ENCODE measurements around the gene ORC2. TPM values are rescaled to one million over a fixed set of nuclear protein-coding genes. Genes with fewer than 3 reads are reported as not detected.

ORC2 gene
- total RNA-seq, 4 donors from 2014 or later = 25.2 to 40.3 (median 34.0) TPM

GRCh38 chr2:200962811-200963123 is 693 bp downstream of the ORC2 start:
- Histone ChIP-seq H3K4me1 (peaks cover 20 to 37% of the 10 kb centered on the region in 2 donors), H3K4me3 (replicated peaks in 1 of 3) (peak overlapping the region; percentile 63 to 90 (median 78)), H3K27ac (peak overlapping the region in 2 of 3 donors; percentile 78 to 82), H3K27me3 (no peaks in the 10 kb centered on the region), H3K36me3 (no peaks in the 10 kb centered on the region), H3K9me3 (no peaks in the 10 kb centered on the region)
- intact Hi-C loops (cut with DNase I) = loop anchor here (5.0 to 10.0 kb wide), 2 partner anchors 48 to 105 kb away; no protein-coding TSS in a partner anchor
- no peak for DNase-seq
- TF ChIP-seq POLR2A (IDR thresholded peaks at IDR 0.05) = no peak
- TF ChIP-seq, protein P1, sequence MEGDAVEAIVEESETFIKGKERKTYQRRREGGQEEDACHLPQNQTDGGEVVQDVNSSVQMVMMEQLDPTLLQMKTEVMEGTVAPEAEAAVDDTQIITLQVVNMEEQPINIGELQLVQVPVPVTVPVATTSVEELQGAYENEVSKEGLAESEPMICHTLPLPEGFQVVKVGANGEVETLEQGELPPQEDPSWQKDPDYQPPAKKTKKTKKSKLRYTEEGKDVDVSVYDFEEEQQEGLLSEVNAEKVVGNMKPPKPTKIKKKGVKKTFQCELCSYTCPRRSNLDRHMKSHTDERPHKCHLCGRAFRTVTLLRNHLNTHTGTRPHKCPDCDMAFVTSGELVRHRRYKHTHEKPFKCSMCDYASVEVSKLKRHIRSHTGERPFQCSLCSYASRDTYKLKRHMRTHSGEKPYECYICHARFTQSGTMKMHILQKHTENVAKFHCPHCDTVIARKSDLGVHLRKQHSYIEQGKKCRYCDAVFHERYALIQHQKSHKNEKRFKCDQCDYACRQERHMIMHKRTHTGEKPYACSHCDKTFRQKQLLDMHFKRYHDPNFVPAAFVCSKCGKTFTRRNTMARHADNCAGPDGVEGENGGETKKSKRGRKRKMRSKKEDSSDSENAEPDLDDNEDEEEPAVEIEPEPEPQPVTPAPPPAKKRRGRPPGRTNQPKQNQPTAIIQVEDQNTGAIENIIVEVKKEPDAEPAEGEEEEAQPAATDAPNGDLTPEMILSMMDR (IDR thresholded peaks at IDR 0.05) = no peak
- 7 to 10% methylated on average over 7 of the region's 7 CpGs for WGBS, 2 donors

- H3K4me3 ChIP-seq (replicated peaks in 1 of 3) = no peak overlapping the region
Measured at GRCh38 chr2:200961674-200962073, 1.8 kb downstream of the ORC2 start.

GRCh38 chr2:200950378-200950777 is 13.1 kb downstream of the ORC2 start:
- TF ChIP-seq POLR2A (IDR thresholded peaks at IDR 0.05) = no peak
- TF ChIP-seq, protein P1 (IDR thresholded peaks at IDR 0.05) = no peak
- Histone ChIP-seq H3K27me3 (no peaks in the 10 kb centered on the region), H3K27ac (no peak overlapping the region), H3K4me3 (replicated peaks in 1 of 3) (no peak overlapping the region), H3K4me1 (no peaks in the 10 kb centered on the region), H3K9me3 (no peaks in the 10 kb centered on the region), H3K36me3 (peaks cover 33 to 37% of the 10 kb centered on the region in 2 donors)
- DNase-seq = no peak
- WGBS, 2 donors = 93 to 97% methylated on average over 3 of the region's 3 CpGs
- intact Hi-C loops (cut with DNase I) = no loop called here

More at GRCh38 chr2:200961674-200962073, 1.8 kb downstream of the ORC2 start:
- Histone ChIP-seq H3K27ac (peak overlapping the region in 1 of 3 donors; percentile 5), H3K9me3 (no peaks in the 10 kb centered on the region), H3K36me3 (peaks cover 6 to 10% of the 10 kb centered on the region in 2 donors), H3K27me3 (no peaks in the 10 kb centered on the region), H3K4me1 (peaks cover 20 to 37% of the 10 kb centered on the region in 2 donors)
- intact Hi-C loops (cut with DNase I) = loop anchor here (5.0 to 10.0 kb wide), 2 partner anchors 47 to 106 kb away; no protein-coding TSS in a partner anchor
- no peak for DNase-seq
- no peak for TF ChIP-seq POLR2A (IDR thresholded peaks at IDR 0.05)
- TF ChIP-seq, protein P1 (IDR thresholded peaks at IDR 0.05) = no peak
- 18 to 31% methylated on average over 2 of the region's 2 CpGs for WGBS, 2 donors

DNA sequence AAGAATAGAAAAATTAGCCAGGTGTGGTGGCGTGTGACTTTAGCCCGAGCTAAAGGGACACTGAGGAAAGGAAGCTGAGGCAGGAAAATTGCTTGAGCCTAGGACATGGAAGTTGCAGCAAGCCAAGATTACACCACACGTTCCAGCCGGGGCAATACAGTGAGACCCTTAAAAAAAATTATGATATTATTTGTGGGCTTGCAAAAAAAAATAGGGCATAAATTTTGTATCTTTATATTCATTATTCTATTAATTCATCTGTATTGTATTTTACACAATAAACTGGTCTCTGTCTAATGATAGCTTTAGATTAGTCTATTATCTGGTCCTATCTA is 18.1 kb downstream of the ORC2 start:
- H3K27ac ChIP-seq = no peak overlapping the region
- 96% methylated on average over 4 of the region's 4 CpGs for WGBS, 2 donors
- peaks cover 17 to 26% of the 10 kb centered on the region in 2 donors for H3K36me3 ChIP-seq
- no peaks in the 10 kb centered on the region for H3K27me3 ChIP-seq
- TF ChIP-seq, protein P1 (IDR thresholded peaks at IDR 0.05) = no peak
- H3K9me3 ChIP-seq = no peaks in the 10 kb centered on the region
- H3K4me1 ChIP-seq = no peaks in the 10 kb centered on the region
- intact Hi-C loops (cut with DNase I) = no loop called here
- no peak for DNase-seq
- no peak overlapping the region for H3K4me3 ChIP-seq (replicated peaks in 1 of 3)

DNA sequence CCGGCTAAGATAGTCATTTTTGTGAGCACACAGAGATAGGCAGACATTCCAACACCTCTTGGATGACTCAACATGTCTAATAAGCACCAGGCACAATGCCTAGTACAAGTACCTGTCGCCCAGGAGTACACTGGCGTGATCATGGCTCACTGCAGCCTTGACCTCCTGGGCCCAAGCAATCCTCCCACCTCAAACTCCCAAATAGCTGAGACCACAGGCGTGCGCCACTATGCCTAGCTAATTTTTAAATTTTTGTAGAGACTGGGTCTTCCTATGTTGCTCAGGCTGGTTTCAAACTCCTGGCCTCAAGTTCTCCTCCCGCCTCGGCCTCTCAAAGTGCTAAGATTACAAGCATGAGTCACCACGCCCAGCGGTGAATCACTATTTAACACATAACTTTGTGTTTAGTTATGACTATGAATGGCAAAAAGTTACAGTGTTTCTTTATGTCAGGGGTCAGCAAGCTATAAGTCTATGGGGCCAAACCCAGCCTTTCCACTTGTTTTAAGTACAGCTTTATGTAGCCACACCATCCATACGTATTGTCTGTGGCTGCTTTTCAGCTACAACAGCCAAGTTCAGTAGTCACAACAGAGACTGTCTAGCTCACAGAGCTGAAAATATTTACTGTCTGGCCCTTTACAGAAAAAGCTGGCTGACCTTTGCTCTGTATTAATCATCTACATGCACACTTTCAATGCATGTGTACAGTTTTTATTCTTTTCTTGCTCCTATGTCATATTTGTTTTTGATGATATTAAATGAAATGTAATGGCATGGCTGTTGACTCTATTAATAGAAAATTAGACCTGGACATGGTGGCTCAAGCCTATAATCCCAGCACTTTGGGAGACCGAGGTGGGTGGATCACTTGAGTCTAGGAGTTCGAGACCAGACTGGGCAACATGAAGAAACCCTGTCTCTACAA is 18.7 kb downstream of the ORC2 start:
- Histone ChIP-seq H3K36me3 (peaks cover 23 to 27% of the 10 kb centered on the region in 2 donors), H3K27me3 (no peaks in the 10 kb centered on the region), H3K27ac (no peak overlapping the region), H3K4me1 (no peaks in the 10 kb centered on the region), H3K4me3 (replicated peaks in 1 of 3) (no peak overlapping the region), H3K9me3 (no peaks in the 10 kb centered on the region)
- no peak for TF ChIP-seq POLR2A (IDR thresholded peaks at IDR 0.05)
- TF ChIP-seq, protein P1 (IDR thresholded peaks at IDR 0.05) = no peak
- DNase-seq = no peak
- intact Hi-C loops (cut with DNase I) = no loop called here
- WGBS, 2 donors = 96 to 99% methylated on average over 12 of the region's 12 CpGs
